Measurements from ENCODE around the gene PPIL1.

GRCh38 chr6:36920049-36920448, 45.4 kb upstream of the PPIL1 start:
- TF ChIP-seq CTCF (IDR thresholded peaks at IDR 0.05) (no peak), EP300 (IDR thresholded peaks at IDR 0.05) (no peak), POLR2A (IDR thresholded peaks at IDR 0.05) (no peak)
